NCI-H82 treated with DMSO at 0.1 percent for 48 hours (cell line): ENCODE measurements around the gene C1orf87.

Experiments
- DNase-seq: peaks from one replicate; lab custom pipeline; 2025; ENCODE audit not compliant: unreplicated experiment; lab: John Stamatoyannopoulos, UW

The C1orf87 gene, protein sequence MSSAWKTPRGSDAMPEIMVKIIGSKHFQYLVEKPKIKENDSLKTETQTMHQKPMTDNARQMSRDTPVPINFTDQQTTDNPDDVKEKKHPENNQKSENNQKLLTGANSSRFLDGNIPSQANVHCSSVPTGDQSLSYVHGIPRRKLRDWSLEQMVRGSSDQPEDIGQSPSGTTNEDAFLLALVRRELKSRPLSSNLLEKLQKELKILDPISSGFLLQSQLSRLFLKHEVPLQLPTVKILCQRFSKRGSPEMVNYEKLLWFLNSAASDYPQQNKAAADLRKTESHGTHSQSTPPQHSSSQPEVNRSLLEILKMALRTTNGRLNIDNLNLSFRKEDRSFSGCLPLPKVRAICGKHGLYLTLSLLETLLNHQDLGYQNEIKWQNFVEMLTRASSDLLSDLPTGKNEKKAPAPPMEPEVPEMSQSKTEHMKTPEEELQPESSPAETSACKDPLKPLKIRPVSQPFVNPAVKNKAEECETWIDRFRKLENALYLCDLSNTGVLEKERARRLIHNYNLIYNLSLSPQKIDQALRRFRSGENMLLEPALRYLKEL

DNA sequence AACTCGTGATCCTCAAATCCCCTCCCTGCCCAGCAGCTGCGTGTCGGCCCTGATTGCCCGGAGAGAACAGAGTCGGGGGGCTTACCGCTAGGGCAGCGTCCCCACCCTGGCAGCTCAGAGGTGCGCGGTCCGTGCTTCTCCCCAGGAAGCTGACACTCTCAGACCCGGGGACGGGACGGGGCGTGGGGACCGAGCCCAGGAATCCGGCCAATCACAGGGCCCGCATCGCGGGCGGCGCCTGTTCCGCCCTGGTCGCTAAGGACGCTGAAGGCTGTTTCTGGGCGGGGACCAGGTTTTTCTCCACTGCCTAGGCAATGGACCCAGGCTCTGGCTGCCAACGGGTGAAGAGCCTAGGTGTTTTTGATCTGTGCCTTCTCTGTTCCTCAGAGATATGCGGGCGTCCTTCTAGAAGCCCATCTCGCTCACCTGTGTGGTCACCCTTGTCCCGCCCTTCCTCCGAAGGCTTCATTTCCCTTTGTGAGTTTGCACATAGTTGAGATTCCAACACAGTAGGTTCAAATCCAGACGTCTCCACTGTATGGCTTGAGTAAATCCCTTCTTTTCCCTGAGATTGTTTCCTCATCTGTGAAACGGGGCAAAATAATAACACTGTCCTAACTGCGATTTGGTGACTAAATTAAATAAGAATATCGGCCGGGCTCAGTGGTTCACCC, at the start of gene C1orf87:
TSS of gene C1orf87 (minus strand) at position 166 of the 674 bp plus-strand sequence. CDS start 1,127 bp downstream, outside the sequence.
- DNase-seq = no peak

DNA sequence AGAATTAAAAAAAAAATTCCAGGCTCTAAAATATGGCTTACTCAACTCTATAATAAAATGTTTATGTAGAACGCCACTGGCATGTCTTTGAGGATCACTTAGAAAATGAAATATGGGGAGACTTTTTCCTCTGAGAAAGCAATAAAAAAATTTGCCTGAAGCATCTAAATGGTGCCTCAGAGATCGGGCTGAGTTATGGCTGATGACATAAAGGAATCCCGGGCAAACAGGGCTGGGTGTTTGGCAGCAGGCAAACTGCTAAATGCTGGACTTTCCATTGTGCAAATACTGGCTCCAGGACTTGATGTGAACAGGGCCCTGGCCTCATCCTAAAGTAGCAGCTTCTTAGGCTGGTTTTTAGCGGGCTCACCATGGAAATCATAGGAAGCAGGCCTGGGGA, 44.5 kb upstream of the C1orf87 start:
- no peak for DNase-seq

DNA sequence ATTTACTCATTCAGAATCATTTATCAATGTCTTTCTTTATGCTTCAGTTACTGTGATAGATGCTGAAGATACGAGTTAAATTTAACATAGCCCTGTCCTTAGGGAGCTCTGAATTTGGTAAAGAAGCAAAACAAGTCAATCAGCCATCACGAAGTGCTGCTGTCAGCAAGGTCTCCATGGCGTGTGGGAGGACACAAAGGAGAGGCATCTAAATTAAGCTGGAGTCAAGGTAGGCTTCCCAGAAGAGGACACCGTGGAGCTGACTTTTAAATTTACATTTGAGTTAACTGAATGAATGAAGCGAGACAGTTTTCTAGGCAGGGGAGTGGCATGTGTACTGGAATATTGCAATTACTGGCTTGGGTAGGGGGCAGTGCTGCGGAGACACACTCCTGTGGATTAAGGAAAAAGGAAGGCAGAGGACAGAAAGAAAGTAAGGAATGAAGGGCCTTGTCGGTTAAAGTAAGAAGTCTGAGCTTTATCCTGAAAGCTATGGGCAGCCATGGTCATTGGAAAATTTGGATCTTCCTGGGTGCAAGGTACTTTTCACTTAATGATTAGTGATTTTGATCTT, 41.3 kb upstream of the C1orf87 start:
- no peak for DNase-seq

DNA sequence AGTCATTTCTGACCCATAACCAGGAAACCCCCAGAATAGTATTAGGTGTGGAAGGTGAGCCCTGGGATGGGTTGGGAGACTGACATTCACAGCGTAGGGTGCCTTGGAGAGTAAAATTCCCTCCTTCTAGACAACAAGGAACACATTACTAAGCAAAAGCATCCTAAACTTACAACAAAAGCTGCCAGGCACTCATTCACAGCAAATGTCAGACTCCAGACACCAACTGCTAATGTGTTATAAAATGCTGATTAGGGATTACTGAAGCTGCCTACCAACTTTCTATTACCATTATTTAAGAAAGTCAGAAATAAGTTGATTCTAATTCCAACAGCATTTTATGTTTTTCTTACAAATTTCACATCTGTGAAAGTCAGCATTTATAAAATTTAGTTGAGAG, 40.0 kb upstream of the C1orf87 start:
- DNase-seq = no peak

DNA sequence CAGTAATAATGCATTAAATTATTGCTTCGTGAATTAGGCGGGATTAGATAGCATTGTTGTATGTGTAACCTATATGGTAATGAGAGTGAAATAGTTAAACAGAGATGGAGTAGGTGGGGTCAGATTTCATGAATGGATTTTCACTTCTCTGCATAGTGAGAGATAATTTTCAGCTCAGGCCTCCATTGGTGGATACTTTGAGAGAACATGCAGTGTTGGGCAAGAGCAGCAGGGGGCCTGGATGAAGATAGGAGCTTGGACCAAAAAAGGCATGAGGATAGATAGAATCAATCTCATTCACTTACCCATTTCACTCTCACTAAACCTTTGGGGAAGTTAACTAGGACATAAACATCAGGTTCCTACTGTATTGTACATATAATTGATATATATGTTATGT, 39.5 kb upstream of the C1orf87 start:
- DNase-seq = no peak

DNA sequence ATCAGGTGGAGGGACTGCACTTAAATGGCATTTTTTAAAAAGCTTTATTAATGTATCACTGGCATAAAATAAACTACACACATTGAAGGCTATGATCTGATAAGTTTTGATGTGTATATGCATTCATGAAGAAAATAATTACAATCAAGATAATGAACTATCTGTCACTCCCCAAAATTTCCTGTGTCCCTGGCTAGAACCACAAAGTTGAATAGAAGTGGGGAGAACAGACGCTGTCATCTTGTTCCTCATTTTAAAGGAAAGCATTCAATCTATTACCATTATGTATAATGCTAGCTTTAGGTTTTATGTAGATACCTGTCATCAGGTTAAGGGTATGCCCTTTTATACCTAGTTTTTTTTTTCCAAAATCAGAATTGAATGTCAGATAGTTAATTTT, 38.1 kb upstream of the C1orf87 start:
- DNase-seq = no peak

DNA sequence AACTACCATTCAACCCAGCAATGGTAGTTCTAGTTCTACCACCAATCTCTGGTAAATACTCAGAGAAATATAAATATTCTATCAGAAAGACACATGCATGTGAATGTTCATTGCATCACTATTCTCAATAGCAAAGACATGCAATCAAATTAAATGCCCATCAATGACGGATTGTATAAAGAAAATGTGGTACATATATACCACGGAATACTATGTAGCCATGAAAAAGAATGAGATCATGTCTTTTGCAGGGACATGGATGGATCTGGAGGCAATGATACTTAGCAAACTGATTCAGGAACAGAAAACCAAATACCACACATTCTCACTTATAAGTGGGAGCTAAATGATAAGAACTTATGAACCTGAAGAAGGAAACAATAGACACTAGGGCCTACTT, 37.5 kb upstream of the C1orf87 start:
- no peak for DNase-seq

DNA sequence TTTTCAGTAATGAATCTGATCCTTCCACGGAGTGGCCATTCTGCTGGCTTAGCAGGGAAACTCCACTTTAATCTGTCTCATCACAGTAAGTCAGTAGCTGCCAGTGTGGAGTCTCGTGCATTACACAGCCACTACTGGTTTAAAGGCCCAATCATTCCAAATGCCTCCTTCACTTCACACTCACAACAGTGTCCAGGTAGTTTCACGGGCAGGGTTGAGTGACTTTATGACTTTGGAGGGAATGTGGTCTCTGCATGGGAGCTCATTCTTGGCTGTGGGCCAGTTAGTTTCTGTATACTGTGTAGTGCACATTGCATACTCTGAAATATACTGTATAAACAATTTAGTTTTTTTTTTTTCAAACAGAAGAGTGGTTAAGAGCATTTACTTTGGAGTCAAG, 34.6 kb upstream of the C1orf87 start:
- DNase-seq = no peak

DNA sequence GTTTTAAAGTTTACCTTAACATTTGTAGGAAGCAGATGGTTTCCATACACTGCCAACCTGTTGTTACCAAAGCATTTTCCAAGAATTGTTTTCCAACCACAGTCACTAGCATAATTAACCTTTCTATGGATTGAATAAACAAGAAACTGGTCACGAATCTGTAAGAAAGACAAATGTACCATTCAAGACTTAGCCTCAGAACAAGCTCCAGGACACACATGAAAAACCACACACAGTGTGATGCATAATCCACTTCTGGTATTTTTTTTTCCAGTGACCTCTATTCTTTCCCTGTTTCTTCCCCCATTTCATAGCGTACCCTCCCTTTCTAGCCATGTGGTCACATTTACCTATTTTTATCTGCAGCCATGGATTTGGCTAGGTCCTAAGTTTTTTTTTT, 29.6 kb upstream of the C1orf87 start:
- no peak for DNase-seq

DNA sequence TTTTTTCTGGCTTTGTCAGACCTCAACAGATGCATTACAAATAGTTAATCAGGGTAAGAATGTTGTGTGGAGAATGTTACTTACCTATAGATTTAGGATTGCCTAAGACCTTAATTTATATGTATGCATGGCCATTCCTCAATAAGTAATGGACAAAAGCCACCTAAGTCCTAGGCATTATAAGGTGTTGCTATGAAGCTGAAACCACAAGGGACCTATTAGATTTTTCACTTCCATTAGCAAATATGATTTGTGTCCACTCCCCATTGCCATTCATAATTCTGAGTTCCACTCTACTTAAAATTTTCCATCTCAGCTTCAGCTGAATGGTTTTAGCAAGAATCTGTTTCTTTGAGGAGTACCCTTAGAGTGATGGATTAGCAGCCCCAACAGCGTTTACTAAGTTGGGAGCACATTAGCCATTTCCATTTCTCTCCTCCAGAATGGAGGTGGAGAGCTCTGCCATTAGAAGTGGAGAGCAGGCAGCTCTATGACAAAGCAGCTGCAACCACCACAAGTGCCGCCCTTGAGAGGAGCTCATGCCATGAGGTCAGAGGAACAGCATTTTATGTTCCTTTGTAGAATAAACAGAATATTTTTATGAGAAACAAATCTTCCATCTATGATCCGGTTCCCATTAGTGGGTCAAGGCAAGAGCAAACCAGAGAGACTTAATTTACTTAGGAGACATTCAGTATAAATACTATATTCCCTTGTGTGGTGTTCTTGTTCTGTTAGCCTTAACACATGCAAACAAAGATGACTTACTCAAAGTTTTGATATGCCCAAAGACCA, 28.9 kb upstream of the C1orf87 start:
- DNase-seq = no peak

DNA sequence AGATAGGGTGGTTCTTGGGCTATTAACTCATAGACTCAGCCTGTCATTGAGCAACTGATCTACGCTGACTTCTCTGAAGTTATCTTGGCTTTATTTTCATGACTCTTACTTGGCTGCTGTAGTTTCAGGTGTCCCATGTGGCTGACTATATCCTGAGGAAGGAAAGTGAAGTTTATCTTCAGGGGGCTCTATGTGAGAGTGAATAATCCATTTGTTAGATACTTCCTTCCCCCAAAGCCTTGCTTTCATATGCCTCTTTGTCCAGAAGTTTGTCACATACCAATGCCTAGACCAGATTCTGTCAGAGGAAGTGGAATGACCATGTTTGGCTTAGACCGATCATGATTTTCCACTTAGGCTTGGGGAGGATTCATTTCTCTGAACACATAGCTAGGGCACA, 27.9 kb upstream of the C1orf87 start:
- no peak for DNase-seq

DNA sequence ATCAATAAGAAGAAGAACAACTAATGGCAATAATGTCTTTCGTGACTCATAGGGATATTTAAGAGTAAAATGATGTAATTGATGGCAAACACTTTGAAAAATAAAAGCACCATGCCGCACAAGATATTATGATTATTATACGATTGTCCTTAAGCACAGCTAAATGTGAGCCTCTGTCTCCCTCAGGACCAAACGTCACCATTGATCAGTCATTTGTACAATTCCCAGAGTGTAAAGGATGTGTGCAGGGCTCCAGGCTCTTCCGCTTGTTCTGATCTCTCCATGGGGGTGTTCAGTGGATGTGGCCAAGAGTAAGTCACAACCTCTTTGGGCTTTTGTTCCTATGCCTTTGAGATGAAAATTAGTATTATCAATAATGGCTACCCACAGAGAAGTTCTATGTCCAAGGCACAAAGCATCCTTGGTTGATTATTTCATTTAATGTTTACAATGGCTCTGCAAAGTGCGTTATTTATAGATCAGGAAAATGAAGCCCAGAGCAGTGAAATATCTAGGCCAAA, 17.7 kb upstream of the C1orf87 start:
- DNase-seq = no peak

DNA sequence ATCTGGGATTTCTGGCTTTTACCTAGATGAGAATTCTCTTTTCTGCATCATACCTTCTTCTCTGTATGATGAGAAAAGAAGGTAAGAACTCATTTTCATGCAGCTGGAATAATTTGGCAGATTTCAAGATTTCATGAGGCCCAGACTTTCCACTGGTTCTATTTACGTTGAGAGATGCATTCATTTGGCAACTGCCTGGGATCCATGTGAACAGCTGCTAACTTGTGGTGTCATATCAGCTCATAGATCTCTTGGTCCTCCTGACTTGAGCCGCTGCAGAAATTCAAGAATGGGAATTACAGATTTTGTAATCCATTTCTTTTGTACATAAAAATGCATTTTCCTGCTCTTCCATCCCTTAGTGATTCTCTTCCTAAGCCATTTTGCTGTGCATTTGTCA, 17.1 kb upstream of the C1orf87 start:
- no peak for DNase-seq

DNA sequence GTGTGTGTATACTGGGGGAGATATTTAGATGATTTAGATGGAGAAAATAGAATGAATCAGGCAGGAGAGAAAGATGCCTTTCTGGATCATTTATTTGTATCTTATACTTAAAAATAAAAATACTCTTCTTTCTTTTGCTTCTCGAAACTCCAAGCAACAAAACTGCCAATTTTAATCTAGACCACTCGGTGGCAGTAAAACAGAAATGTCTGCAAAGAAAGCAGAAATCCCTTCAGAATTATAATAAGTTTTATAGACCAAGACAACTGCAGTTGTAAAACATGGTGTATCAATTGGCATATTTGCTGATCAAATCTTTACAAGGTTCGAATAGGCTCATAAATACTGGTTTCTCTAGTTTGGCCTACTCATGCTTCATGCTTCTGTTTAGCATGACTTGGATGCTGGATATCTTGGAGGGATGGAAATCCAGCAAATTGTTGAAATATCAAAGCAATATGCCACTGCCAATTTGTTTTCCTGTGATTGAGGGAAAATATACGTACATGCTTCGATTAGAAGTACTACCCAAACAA, 15.1 kb upstream of the C1orf87 start:
- no peak for DNase-seq

DNA sequence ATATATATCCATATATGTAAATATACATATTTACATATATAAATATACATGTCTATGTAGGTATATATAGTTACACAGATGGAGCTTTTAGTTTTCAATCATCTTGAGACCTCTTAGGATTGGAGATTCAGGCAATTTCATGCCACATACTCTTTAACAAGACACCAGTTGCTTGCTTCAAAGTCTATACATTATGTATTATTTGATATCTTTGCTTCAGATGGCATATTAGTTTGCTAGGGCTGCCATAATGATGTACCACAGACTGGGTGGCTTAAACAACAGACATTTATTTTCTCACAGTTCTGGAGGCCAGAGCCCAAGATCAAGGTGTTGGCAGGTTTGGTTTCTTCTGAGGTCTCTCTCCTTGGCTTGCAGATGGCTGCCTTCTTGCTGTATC, 14.1 kb upstream of the C1orf87 start:
- no peak for DNase-seq

DNA sequence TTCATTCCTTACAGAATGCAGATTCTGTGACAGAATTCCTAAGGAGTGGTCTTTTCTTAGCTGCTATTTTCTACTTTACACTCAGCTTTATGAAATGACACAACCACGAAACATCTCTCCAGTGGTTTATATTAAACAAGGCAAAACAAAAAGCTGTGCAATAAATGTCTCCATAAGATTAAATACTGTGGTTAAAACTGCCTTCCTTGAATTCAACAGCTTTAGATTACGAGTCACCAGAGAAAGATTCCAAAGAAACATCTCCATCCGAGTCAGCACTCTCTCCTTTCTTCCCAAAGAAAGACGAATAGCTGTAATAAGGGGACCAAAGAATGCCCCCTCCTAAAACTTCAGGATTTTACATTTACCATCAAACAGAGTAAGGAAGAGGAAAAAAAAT, 4.6 kb upstream of the C1orf87 start:
- DNase-seq = no peak

DNA sequence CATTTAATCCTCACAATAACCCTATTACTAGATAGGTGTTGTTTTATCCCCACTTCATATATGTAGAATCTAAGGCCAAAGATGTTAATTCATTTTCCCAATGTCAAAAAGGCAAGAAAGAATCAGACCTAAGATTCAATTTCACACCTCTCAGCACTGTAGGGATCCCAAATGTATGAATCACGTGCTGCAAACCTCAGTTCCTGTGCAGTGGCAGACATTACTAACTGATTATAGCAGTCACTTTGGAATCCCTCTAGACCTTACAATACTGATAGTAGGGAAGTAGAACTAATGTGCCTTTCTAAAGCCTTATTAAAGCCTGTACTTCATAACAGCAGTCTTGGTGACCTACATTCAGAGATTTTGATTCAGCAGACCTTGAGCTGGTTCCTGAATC, 2.3 kb downstream of the C1orf87 start:
- no peak for DNase-seq

DNA sequence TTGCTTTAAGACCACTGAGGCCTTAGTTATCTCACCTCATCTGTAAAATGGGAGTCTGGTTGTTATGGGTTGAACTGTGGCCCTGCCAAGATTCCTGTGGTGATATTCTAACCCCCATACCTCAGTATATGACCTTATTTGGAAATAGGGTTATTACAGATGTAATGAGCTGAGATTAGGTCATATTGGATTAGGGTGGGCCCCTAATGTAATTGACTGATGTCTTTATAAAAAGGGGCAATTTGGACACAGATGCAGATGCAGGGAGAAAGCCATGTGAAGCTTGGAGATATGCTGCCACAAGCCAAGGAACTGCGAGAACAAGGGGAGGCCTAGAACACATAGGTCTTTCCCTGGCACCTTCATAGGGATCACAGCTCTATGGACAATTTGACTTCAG, 3.9 kb downstream of the C1orf87 start:
- DNase-seq = peak; percentile 19

DNA sequence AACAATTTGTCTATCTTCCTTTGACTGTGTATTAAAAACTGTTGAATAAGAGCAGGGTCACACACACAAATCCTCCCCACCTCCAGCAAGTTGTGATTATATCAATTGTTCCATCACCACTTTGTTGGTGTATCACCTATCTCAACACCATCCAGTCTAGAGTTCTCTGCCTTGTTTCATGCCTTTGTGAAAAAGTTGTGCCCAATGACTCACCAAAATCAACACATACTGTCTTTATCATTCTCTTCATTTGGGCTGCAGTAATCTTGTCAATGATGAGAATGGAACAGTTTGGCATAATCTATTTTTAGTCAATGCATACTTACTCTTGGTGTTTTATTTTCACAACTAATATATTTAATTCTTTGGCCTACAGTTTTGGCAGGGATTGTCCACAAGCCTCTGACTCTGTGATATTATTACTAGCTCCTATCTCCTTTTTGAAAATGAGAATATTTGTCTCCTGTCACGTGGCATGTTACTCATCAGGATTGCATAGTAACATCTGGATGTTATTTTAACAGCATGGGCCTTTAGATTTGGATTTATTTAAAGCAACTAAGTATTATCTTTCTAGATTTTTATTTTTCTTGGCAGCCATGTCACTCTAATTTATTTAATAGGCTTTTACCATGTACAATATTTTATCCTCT, 5.1 kb downstream of the C1orf87 start:
- DNase-seq = no peak

DNA sequence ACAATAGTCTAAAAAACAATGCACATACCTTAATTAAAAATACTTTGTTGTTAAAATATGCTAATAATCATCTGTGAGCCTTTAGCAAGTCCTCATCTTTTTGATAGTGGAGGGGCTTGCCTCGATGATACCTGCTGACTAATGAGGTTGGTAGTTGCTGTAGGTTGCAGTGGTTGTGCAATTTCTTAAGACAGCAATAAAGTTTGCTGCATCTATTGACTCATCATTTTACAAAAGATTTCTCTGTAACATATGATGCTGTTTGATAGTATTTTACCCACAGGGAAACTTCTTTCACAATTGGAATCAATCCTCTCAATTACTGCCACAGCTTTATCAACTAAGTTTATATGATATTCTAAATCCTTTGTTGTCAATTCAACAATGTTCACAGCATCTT, 7.6 kb downstream of the C1orf87 start:
- DNase-seq = no peak
